GM12875 (cell line): ENCODE data around the gene CAMKK2.
"Not testable (repeated sequence)": the region's sequence is repeated elsewhere in the genome, so short reads cannot be mapped to it uniquely, and the experiment has no call there.

Experiments
- H3K4me3 ChIP-seq: one replicate; pipeline ENCODE4 v1.5.1; 2011; ENCODE audit warnings: low read depth, low read length, control low read depth
- TF ChIP-seq, protein P1 (sequence below): IDR thresholded peaks from 2 replicates; pipeline ENCODE4 v1.5.1; 2011; ENCODE audit warnings: low read depth, mild to moderate bottlenecking, control low read depth, inconsistent platforms, low read length, moderate library complexity, borderline replicate concordance; ENCODE audit not compliant: insufficient read depth

Gene CAMKK2

DNA sequence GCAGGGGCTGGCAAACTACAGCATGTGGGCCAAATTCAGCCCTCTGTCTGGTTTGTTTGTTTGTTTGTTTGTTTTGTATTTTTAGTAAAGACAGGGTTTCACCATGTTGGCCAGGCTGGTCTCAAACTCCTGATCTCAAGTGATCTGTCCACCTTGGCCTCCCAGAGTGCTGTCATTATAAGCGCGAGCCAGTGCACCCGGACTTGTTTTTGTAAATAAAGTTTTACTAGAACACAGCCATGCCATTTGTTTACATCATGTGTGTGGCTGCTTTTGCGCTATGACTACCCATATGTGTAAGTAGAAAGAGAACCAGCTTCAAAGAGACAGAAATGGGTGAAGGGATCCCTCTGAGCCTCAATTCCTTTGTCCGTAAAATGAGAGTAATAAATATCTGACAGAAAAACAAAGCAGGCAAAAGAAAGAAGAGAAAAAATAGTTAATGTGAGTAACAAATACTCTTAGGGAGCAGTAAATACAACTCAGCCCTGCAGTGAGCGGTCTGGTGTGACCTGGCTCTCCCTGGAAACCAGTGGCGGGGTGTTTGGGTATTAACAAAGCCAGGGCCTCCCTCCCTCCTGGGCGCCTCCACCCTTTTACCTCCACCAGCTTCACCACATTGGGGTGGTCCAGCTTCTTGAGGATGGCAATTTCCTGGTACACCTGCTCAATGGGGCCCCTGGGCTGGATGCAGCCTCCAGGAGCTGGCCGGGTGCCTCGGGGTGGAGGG is 33.1 kb downstream of the CAMKK2 start:
- H3K4me3 ChIP-seq: no peak overlapping the region
- TF ChIP-seq, protein P1, sequence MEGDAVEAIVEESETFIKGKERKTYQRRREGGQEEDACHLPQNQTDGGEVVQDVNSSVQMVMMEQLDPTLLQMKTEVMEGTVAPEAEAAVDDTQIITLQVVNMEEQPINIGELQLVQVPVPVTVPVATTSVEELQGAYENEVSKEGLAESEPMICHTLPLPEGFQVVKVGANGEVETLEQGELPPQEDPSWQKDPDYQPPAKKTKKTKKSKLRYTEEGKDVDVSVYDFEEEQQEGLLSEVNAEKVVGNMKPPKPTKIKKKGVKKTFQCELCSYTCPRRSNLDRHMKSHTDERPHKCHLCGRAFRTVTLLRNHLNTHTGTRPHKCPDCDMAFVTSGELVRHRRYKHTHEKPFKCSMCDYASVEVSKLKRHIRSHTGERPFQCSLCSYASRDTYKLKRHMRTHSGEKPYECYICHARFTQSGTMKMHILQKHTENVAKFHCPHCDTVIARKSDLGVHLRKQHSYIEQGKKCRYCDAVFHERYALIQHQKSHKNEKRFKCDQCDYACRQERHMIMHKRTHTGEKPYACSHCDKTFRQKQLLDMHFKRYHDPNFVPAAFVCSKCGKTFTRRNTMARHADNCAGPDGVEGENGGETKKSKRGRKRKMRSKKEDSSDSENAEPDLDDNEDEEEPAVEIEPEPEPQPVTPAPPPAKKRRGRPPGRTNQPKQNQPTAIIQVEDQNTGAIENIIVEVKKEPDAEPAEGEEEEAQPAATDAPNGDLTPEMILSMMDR: no peak

DNA sequence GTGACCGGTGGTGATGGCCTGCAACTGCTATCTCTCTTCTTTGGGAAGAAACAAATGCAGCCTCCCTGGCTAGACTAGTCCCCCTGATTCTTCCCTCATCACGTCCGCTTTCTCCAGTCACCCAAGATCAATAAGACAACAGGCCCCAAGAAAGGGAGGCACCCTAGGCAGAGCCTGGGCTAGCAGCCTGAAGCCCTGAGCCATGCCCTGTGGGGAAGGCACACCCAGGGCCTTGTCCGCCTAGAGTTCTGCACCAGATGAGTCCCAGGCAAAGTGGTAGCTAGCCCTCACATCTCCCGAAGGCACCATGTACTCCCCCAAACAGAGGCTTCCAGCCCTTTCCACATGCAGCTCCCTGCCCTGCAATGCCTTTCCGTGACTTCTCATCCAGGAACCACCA is 35.1 kb downstream of the CAMKK2 start:
- TF ChIP-seq, protein P1: no peak
- H3K4me3 ChIP-seq: no peak overlapping the region

DNA sequence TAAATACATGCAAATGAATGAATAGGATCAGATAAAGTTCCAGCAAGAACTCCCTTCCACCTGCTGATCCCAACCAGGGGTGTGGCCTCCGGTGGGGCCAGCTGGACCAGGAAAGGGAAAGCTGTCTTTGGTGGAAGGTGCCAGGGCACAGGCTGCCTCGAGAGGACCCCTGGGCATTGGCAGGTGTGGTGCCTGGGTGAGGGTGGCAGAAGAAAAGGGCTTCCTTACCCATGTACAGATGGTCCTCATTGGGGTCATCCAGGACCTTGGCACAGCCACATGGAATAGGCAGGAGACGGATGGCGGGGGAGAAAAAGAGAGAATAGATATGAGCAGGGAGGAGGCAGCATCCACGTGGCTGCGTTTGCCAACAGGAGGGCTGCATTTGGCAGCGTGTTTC is 36.4 kb downstream of the CAMKK2 start:
- TF ChIP-seq, protein P1: no peak
- H3K4me3 ChIP-seq: no peak overlapping the region

DNA sequence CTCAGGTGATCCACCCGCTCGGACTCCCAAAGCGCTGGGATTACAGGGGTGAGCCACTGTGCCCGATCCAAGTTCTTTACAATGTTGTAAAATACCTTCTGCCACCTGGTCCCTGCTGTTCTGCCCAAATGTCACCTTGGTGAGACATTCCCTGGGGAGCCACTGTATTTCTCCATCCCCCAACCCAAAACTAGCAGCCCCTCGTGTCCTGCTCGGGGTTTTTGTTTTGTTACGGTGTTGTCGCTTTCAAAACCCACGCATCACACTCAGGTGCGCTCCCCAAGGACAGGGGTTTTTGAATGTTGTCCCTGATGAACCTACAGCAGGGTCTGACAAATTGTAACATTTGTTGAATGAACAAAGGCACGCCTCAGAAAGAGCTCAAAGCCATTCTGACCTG is 37.4 kb downstream of the CAMKK2 start:
- TF ChIP-seq, protein P1: no peak

DNA sequence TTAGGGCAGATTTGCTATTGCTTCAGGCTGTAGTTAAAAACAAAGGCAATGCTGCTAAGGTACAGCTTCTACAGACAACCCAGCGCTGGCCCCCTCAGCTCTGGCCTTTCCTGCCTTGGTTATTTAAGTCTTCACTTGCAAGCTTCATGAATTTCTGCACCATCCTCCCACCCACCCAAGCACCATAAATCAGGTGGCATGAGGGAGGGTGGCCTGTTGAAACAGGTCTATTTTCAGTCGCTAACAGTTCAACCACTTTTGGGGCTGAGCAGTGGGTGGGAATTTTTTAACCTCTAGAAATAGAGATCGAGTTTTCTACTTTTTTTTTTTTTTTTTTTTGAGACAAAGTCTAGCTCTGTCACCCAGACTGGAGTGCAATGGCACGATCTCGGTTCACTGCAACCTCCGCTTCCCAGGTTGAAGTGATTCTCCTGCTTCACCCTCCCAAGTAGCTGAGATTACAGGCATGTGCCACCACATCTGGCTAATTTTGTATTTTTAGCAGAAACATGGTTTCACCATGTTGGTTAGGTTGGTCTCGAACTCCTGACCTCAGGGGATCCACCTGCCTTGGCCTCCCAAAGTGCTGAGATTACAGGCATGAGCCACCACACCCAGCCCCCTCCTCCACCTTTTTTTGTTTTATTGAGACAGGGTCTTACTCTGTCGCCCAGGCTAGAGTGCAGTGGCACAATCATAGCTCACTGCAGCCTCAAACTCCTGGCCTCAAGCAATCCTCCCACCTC is 38.6 kb downstream of the CAMKK2 start:
- not testable (repeated sequence) for H3K4me3 ChIP-seq

More for the DNA sequence above, 37.4 kb downstream of the CAMKK2 start:
- H3K4me3 ChIP-seq: no peak overlapping the region

DNA sequence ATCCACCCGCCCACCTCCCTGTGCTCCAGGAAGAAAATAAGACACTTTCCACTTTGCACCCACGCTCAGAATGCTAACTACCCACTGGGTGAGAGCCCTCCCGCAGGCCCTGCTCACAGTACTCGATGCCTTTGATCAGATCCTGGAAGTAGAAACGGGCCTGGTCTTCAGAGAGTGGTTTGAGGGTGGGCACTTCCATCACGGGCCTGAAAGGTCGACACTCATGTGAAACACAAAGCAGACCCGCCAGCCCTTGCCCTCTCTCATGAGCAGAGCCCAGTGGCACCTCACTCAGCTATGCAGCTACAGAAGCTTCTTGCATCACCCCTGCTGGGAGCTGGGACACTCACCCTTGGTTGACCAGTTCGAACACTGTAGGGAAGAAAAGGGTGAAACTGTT is 41.1 kb downstream of the CAMKK2 start:
- TF ChIP-seq, protein P1: no peak
- no peak overlapping the region for H3K4me3 ChIP-seq

DNA sequence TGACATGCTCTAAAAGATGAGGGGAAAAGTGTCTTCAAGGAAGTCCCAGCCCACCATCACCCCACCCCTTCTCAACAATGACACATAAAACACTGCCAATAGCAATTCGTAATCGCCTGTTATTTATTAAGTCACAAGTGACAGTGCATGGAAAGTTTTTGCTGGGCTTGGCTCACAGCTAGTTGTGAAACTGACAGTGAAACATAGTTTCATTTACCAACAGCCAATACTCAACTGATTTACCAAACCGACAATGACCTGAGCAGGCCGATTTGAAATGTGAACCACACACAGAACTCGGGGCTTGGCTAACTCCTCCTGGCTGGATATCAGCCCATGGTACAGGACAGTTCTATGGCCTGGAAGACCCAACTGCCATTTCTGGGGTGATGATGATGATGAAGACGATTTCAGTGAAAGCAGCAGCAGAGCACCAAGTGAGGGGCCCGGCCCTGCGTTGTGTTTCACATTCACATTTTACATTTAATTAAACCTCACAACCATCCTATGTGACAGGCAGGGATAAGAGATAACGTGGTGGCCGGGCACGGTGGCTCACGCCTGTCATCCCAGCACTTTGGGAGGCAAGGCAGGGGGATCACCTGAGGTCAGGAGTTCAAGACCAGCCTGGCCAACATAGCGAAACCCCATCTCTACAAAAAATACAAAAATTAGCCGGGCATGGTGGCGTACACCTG is 42.7 kb downstream of the CAMKK2 start:
- no peak overlapping the region for H3K4me3 ChIP-seq
- TF ChIP-seq, protein P1: no peak
